ENCODE measurements around the gene P2RX6.
"Not testable (repeated sequence)": the region's sequence is repeated elsewhere in the genome, so short reads cannot be mapped to it uniquely, and the experiment has no call there.

P2RX6 gene

GRCh38 chr22:21034989-21035388 is 20.0 kb downstream of the P2RX6 start:
- no peak for DNase-seq (ENCODE audit: low read depth)
- H3K4me3 ChIP-seq (ENCODE audit: control insufficient read depth, low read depth, low read length): no peak overlapping the region
- TF ChIP-seq CTCF (conservative IDR thresholded peaks at IDR 0.05; ENCODE audit: control insufficient read depth, insufficient read depth, low read depth, low read length): no peak

- DNase-seq (ENCODE audit: low read depth): peak; percentile 16
- H3K4me3 ChIP-seq (ENCODE audit: control insufficient read depth, low read depth, low read length): no peak overlapping the region
- no peak for TF ChIP-seq CTCF (conservative IDR thresholded peaks at IDR 0.05; ENCODE audit: control insufficient read depth, insufficient read depth, low read depth, low read length)
These were observed 23.4 kb downstream of the P2RX6 start for GRCh38 chr22:21038405-21038804.

- not testable (repeated sequence) for H3K4me3 ChIP-seq (ENCODE audit: control insufficient read depth, low read depth, low read length)
These were observed 24.2 kb downstream of the P2RX6 start for GRCh38 chr22:21039158-21039557.

GRCh38 chr22:21041937-21042336 is 27.0 kb downstream of the P2RX6 start:
- no peak overlapping the region for H3K4me3 ChIP-seq (ENCODE audit: control insufficient read depth, low read depth, low read length)
- peak; percentile 71 for DNase-seq (ENCODE audit: low read depth)
- no peak for TF ChIP-seq CTCF (conservative IDR thresholded peaks at IDR 0.05; ENCODE audit: control insufficient read depth, insufficient read depth, low read depth, low read length)

More at GRCh38 chr22:21039158-21039557, 24.2 kb downstream of the P2RX6 start:
- not testable (repeated sequence) for DNase-seq (ENCODE audit: low read depth)

- peak; percentile 15 for DNase-seq (ENCODE audit: low read depth)
- TF ChIP-seq CTCF (conservative IDR thresholded peaks at IDR 0.05; ENCODE audit: control insufficient read depth, insufficient read depth, low read depth, low read length): no peak
These were observed 28.3 kb downstream of the P2RX6 start for GRCh38 chr22:21042978-21043859.

GRCh38 chr22:21043860-21044535 is 29.0 kb downstream of the P2RX6 start:
- no peak overlapping the region for H3K4me3 ChIP-seq (ENCODE audit: control insufficient read depth, low read depth, low read length)
- no peak for TF ChIP-seq CTCF (conservative IDR thresholded peaks at IDR 0.05; ENCODE audit: control insufficient read depth, insufficient read depth, low read depth, low read length)
- no peak for DNase-seq (ENCODE audit: low read depth)

More at GRCh38 chr22:21042978-21043859, 28.3 kb downstream of the P2RX6 start:
- no peak overlapping the region for H3K4me3 ChIP-seq (ENCODE audit: control insufficient read depth, low read depth, low read length)
